Stimulated activated CD4-positive, alpha-beta T cell treated with anti-CD3 and anti-CD28 coated beads, Interleukin-4, amount 100 ng/mL, for 24 hours (primary cell): ENCODE results near the gene FARP1.

Experiments
- DNase-seq: peaks from one replicate; pipeline ENCODE4 v3.0.0-alpha.2; 2020

Gene FARP1

DNA sequence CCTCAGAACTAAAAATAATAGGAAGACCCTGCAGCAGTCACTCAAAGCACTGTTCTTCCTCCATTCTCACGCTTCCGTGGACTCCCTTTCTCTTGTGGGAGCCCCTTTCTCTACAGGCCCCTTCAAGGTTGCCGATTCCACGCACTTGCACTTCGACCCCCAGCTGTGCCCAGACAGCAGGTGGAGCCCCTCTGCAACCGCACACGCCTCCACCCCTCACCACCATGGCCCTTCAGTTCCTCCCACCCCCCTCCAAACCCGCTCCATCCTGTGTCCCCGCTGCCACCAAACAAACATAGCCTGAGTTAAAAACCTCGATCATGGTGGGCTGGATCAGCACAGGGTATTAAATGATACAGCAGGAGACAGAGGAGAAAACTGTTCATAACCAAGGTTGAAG is 331.4 kb downstream of the FARP1 start:
- DNase-seq: no peak

DNA sequence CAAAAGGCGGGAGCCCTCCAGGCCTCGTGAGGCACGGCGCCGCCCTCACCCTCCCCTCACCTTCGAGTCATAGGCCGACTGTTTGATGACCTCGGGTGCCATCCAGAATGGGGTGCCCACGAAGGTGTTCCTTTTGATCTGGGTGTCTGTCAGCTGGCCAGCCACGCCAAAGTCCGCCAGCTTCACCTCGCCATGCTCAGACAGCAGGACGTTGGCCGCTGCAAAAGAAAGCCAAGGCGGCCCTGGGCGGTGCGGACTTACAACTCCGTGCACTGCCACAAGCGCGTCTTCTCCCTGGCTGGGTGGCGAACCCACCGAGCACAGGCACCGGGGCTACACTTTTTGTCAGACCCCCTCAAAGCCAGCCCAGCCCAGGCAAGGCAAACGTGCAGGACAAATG is 331.9 kb downstream of the FARP1 start:
- DNase-seq: no peak

DNA sequence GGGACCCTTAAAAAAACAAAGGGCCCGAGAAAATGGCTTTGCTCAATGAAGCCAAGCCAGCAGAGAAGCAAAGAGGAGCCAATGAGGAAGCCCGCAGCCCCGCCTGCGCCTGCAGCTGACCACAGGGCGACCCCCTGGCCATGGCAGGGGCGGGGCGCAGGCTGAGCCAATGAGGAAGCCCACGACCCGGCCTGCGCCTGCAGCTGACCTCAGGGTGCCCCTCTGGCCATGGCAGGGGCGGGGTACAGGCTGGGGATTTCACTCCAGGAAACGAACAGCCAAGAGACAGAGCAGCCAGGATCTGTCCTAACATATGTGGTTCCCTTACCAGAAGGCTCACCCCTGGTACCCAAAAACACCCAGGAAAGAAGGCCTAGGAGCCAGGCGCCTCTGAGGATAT is 332.6 kb downstream of the FARP1 start:
- DNase-seq: no peak

DNA sequence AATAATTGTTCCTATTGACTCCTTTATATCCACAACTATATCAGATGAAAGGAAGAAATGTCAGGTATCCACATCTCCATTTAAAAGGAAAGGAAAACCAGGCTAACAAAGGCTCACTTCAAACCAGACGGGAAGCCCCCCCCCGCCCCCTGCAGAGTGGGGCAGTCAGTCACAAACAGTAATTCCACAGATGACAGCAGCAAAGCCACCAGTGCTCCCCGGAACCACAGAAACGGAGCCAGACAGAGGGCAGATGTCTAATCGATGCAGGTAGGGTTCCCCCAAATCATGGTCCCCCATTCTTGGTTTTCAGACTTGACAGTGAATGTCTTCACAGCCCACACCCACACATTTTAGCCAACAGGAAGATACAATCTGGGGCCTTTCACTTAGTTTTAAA is 333.2 kb downstream of the FARP1 start:
- peak; percentile 64 for DNase-seq

DNA sequence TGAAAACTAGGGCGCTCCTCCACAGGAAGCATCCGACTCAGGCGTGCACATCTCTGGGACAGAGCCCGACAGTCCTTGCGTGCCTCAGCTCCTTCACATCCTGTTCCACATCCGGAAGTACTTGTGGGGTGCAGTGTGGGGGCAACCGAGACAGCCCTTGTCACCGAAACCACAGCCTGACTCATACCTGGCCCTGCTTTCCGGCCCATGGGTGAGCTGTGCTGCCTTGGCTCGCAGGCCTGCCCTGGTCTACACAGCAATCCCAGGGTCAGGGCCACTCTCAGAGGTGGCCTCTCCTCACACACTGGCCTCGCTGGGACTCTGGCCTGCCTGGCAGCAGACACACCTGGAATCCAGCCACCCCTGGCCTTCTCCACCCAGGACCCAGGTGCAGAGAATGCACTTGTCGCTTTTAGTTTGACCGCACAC is 333.7 kb downstream of the FARP1 start:
- peak; percentile 90 for DNase-seq

DNA sequence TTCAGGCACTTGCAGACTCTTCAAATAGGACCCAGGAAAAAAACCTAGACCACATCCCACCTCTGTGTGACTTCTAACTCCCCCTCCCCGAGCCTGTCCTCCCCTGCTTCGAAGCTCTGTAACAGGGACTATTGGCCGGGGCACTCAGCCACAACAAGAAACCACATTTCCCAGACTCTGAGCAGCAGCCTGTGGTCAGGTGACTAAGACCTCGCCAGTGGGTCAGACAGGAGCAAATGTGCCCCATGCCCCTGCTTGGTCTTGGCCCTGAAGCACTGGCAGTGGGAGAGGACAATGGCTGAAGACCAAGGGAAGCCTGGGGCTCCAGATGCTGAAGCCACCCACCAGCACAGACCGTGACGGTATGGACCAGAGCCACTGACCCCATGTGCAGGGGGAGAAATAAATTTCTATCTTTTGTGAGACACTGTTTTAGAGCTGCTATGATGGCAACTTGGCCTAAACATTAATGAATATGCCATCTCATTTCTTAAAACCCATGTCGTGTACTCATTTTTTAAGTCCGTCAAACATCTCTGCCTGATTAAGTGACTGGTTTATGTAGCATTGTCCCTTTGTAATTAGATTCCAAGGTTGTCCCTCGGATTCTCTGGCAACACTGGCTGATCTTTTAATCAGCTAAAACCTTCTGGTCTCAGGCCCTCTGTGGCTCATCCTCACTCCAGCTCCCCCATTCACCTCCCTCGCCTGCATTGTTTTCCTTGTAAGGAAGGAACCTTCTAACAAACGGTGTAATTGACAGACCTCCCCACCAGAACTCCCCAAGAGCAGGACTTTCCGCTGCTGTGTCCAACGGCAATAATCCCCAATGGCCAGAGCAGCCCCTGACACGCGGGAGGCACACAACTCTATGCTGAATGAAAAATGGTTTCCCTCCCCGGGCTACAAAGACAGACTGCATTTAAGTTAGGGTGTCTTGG is 335.6 kb downstream of the FARP1 start:
- DNase-seq: peak; percentile 25

DNA sequence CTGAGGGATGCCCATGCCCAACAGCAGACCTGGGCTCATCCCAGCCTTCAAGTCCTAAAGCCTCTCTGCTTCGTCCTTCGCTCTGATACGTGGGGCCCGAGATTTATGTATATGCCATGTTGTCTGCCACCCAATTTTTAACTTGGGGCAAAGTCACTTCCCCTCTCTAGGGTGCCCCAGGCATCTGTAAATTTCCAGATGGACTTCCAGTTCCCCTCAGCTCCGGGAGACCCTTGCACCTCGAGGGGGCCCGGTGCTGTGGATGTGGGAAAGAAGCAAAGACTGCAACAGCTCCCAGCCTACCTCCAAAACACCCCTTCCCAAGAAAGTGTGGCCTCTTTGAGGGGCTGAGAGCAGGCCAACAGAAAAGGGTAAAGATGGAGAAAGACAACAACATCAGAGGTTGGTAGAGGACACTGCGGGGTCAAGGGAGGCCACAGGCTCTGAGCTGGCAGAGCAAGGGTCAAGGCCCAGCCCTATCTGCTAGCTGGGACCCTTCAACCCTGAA is 336.7 kb downstream of the FARP1 start:
- DNase-seq: no peak

DNA sequence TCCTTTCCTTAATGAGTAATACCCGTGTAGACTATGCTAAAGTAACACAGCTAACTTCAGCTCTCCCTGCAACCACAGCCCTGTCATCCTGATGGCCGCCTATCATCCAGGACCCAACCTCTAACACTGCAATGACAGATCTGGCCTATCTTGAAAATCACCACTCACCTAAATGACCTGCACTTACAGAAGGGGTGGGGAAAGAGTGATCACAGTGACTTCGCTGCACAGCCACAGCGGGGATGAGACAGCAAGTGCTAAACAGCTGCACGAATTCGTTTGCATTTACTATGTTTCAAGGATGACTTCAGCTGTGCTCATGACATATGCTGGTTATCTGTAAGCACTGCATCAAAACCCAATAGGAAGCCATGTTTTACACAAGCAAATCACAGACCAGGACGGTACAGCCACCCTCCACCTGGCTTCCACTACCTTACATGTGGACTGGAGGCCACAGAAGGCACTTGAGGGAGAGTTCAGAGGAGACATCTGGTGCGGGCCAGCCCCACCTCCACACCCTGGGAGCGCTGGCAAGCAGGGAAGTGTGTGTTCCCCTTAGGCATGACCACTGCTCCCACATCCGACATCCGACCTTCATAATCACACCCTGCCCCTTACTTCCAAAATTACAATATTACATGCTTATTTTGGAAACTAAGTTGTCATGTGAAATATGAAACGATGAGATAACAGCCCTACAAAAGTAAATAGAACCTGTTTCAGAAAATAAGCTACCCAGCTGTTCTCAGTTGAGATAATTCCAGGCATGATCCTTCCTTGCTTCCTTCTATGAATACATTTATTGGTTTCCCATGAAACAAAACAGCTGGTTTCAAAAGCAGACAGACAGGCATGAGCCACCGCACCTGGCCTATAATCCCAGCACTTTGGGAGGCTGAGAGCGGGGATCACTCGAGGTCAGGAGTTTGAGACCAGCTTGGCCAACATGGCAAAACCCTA is 338.3 kb downstream of the FARP1 start:
- DNase-seq: peak; percentile 51

DNA sequence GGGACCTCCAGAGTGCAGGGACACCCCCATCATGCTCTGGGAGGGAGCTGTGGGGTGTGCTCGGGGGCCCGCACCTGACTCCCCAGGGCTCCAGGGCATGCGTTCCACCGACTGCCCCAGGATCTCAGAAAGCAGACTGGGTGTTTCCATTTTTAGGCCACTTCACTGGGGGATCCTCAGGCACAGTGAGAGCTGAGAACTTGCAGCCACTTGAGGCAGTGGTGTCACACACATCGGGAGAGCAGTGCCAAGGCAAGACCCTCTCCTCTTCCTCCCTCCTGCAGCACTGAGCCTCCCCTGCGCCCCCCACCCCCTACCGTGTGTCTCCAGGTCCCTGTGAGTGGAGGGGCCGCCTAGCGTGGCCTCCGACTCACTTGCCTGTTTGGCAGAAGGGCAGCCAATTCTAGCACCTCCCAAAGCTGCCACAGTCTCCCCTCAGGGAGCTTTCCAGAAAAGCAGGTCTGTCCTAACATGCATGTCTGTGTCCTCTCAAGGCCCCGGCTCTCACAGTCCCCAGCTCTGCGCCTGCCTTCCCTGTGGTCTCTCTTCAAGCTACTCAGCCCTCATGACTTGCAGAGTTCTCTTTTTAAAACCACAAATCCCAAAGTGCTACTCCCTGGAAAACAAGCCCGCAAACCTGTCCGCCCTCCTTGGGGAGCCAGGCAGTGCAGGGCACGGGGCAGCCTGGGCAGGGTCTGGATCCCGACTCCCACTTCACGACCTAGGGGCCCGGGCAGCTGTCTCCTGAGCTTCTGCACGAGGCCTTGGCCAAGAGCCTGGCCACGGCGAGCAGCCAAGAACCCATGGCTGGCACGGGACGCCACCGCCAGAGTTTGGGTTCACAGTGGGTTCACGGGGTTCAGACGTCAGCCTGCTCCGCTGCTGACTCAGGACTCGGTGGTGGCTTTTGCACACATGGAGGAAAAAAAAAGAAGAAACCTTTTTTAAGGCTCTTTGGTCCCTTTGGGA is 339.9 kb downstream of the FARP1 start:
- no peak for DNase-seq

DNA sequence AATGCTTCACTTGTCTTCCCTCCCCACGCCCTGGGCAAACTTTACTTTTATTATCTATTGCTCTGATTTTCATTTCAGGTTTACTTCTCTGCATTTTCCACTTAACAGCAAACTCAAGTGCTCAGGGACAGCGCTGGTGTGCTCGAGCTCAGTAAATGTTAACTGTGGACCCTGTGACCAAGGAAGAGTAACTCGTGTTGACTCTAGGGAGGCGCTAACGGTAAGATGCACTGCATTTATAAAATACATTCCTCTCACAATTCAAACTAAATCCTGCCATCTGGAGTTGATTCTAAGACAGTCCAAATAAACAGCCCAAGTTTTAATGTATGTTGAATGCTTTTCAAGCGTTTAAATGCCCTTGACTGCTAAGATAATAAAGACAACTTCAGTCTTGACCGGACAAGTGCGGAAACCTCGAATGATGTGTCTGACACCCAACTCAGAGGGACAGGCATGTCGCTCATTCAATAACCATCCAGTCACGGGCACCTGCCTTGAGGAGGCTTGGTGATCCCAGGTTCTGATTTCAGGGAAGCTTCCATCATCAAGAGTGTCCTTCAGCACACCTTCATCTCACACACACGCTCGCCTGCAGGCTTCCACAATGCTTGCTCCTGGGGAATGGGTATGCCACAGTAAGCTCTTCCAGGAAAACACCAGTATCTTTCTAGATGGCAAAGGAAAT is 340.9 kb downstream of the FARP1 start:
- DNase-seq: no peak

DNA sequence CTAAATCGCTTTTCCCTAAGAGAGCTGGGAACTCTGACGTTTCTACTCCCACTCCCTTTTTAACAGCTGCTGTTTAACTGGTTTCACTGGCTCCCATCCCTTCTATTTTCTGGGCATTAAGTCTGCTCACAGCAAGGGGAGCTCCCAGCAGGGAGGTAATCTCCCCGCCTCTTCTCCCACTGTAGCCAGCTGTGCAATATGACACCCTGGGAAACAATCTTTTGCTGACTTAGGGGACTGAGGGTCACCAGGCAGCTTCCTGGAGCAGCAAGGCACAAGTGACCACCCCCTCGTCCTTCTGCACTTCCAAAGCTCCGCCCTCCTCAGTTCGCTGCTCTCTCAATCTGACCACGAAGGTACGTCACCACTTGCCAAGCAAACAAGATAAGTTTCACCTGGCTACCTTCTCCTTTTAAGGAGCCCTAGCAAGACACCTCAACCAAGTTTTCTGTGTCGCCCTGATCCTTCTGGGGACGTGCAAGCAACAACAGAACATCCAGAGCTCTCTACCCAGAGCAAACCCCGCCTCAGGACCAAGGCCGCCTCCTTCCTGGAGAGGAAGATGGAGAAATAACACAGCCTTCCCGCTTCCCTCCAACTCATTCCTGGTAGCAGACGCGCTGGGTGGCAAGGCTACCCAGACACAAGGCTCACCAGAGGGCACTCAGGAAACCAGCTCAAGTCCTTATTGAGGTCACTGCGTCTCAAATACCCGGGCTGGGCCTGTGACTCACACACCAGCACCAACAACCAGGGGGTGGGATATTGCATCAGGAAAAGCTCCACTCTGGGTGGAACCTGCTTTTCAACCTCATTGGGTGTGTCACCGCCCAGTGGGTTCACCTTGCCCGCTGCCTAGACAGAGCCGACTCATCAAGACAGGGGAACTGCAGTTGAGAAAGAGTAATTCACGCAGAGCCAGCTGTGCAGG is 341.7 kb downstream of the FARP1 start:
- peak; percentile 76 for DNase-seq

DNA sequence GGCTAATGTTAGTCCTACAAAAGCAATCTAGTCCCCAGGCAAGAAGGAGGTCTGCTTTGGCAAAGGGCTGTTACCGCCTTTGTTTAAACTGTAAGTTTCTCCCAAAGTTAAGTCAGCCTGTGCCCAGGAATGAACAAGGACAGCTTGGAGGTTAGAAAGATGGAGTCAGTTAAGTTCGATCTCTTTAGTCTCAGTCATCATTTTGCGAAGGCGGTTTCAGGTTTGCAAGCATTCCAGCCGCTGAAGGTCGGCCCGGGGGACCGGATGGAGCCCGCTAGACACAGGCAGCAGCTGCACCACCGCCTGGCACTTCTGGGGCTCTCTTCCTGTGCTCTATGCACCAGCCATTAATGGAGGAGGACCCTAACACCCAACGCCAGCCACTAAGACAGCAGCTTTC is 342.7 kb downstream of the FARP1 start:
- DNase-seq: no peak

DNA sequence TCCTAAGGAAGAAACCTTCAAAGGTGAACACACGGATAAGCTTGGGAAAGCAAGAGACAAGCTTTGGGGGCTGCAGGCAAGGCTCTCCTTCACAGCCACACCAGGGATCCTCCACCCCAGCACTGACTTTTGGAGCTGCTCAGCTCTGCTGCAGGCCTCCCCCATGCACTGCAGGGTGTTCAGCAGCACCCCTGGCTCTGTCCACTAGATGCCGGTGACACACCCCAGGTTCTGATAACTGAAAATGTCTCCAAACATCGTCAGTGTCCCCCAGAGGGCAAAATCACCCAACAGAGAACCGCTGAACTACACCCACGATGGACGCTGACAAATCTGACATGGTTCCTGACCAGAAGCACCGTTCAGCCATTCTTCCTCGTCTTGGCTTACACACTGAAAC is 343.5 kb downstream of the FARP1 start:
- no peak for DNase-seq

DNA sequence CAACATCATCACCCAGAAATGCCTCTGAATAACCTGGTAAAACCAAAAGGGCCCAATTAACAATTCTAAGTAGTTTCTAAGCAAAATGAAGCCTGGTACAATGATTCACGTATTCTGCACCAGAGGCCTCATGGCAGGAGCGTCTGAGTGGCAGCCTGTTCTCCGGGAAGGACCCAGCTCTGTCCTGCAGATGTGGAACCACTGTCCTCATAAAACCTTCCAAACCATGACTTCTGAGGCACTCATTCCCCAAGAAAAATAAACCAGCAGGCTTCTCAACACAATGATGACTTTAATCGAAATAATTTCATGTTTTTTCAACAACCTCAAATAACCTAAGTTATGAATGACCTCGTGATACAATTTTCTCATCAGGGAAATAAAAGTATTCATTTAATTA is 344.1 kb downstream of the FARP1 start:
- no peak for DNase-seq

DNA sequence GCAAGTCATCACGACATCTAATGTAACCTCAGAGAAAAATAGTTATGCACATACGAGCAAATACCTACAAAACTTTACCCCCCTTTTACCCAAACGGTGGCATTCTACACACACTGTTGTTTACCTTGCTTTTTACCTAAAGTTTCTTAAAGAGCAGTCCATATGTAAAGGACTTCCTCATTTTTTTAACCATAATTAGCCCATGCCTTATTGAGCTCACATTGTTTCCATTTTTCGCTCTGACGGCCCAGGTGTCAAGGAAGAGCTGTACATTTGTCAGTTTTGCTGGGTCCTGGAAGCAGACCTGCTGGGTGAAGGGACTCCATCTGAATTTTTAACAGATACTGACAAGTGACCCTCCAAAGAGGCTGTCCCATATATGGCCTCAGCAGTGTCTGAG is 344.6 kb downstream of the FARP1 start:
- no peak for DNase-seq

DNA sequence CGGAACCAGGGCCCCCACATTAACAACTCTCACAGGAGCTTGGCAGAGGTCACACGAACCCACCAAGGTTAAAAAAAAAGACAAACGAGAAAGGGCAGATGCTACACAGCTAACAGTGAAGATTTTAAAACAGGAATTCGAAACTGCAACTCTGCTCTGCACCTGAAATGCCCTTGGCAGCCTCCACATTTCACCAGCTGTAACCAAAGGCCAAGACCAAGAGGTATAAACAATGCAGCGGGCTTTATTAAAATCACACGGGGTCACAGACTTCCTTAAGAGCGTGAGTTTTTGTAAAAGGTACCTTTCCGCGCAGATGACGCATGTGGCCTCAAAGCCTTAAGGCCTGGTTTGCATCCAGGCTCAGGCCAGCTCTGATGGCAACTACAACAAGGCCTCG is 345.8 kb downstream of the FARP1 start:
- no peak for DNase-seq

DNA sequence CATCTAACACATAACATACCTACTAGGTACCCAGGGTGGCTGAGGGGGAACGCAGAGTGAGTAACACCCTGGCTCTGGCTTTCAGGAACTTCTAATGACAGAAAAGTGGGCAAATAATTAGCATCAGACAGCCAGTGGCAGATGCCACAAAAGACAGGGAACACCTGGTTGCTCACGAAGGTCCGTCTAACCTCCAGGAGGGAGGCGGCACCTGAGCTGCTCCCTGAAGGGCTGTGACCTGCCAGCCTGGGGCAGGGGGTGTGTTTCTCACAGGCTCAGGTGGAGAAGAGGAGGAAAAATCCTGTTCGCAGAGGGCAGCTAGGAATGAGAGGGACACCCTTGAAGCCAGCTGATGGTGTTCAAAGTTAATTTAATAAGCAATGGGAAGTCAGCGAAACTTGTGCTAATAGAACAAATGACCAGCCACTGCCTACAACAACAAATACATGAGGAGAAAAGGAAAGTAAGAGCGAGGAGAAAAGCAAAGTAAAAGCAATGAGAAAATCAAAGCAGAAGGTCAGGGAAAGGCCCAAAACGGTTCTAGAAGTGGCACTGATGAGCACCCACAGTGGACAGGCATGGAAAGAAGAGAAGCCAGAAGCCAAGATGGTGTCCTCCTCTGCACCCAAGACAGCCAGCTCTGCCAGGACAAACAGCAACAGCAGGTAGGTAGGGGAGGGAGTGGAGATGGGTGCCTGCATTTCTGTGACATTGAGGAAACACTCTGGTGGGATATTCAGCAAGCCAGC is 346.7 kb downstream of the FARP1 start:
- no peak for DNase-seq

DNA sequence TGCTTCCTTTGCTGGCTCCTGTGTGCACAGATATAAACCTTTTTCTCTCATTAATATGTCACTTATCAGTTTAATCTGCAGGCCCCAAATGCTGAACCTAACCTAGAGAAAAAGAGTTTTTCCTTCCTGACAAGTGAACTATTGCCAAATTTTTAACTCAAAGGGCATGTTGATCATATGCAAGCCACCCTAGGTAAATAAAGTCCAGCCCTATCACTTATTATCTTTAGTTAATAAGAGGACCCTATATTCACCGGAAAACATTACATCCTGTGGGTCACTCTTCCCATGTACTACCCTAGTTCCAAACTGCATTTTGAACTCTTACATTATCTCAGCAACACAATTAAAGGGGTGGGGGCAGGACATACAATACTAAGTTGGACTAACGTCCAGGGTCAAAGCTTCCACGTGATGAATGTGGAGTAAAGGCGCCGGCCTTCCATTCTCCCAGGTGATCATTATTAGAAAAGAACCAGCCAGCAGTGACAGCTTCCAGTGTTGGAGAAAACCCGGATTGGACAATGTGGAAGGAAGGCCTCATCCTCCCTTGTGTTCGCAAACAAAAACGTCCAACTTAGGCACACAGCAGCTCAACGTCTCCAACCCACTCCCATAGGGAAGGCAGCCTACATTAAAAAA is 347.4 kb downstream of the FARP1 start:
- no peak for DNase-seq

DNA sequence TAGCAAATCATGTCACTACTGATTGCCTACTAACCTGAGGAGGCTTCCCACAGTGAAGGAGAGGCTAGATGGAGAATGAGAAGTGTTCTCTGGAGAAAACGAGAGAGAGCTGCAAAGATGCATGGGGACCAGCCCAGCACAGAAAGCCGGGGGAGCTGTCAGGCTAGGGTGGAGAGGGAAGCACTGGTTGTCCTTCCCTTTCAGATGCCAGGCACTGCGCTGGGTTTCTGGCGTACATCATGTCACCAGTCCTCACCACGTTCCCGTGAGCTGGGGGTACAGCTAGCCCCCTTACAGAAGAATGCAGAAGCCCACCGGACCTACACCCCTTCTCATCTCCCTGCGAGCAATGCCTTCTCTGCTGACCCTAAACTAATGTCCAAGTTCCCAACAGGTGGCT is 348.0 kb downstream of the FARP1 start:
- DNase-seq: no peak
